Ectodermal cell (in vitro differentiated cells): Measurements from ENCODE around the gene PPP6C.

Source experiments
- H3K27ac ChIP-seq: 2 replicates; pipeline ENCODE4 v1.7.0; 2013; ENCODE audit warnings: mild to moderate bottlenecking, low read depth, low read length; ENCODE audit not compliant: insufficient read depth, poor library complexity, severe bottlenecking
- H3K27me3 ChIP-seq: 2 replicates; pipeline ENCODE4 v1.7.0; 2013; ENCODE audit warnings: mild to moderate bottlenecking, low read length; ENCODE audit not compliant: insufficient read depth, control insufficient read depth, poor library complexity, severe bottlenecking
- H3K36me3 ChIP-seq: one replicate; pipeline ENCODE4 v1.7.0; 2013; ENCODE audit warnings: low read length; ENCODE audit not compliant: control insufficient read depth, insufficient read depth
- H3K4me1 ChIP-seq: one replicate; pipeline ENCODE4 v1.7.0; 2013; ENCODE audit warnings: low read length; ENCODE audit not compliant: control insufficient read depth, insufficient read depth
- H3K4me3 ChIP-seq: 2 replicates; pipeline ENCODE4 v1.7.0; 2013; ENCODE audit warnings: low read depth, low read length, control low read depth; ENCODE audit not compliant: insufficient read depth
- H3K9me3 ChIP-seq: 2 replicates; pipeline ENCODE4 v1.7.0; 2013; ENCODE audit warnings: mild to moderate bottlenecking, low read length, moderate library complexity; ENCODE audit not compliant: control insufficient read depth
- WGBS, 2 experiments: methylation state at CpG; one replicate each; pipeline ENCODE4 v1.1.7; 2013; ENCODE audit warnings: missing lambda C conversion rate in 2 of 2; 5-methylcytosine and 5-hydroxymethylcytosine counted together

Gene PPP6C

DNA sequence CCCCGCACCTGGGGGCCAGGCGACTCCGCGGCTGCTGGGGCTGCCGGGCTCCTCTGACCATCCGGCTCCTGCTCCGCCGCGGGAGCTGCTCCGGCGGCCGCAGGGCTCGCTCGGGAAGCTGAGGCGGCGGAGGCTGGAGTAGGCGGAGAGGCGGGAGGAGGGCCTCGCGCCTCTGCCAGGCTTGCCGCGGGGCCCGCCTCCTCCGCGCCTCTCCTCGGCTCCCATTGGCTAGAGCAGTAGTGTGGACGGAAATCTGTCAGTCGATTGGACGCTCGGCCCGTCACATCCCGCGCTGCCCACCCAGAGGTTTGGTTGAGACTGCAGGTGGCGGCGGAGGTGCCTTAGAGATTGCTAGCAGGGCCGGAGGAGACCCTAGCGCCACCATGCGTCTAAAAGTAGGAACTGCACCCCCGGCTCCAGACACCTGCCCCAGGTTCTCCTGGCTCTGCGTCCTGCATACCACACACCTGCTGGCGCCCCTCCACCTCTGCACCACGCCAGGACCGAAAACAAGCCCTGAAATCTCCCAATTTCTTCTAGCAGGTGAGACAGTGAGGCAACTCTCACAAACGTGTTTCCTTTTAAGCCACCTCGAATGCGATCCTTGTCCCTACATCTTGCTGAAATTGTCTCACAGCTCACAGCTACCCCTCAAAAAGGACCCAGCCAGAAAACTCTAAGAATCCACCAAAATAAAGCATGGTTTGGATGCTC is 46.1 kb downstream of the PPP6C start, which contains the start of gene SCAI:
Gene SCAI (minus strand): TSS at position 152 of the 714 bp plus-strand sequence. CDS start 91 bp downstream, at position 61.
- no peaks in the 10 kb centered on the region for H3K36me3 ChIP-seq
- no peaks in the 10 kb centered on the region for H3K9me3 ChIP-seq
- no peaks in the 10 kb centered on the region for H3K4me1 ChIP-seq
- H3K4me3 ChIP-seq = peak within 1 kb of the TSS; percentile 65
- H3K27me3 ChIP-seq = no peaks in the 10 kb centered on the region
- peak within 1 kb of the TSS; percentile 32 for H3K27ac ChIP-seq
- WGBS, 2 experiments = 1% methylated on average over 46 of the region's 46 CpGs

DNA sequence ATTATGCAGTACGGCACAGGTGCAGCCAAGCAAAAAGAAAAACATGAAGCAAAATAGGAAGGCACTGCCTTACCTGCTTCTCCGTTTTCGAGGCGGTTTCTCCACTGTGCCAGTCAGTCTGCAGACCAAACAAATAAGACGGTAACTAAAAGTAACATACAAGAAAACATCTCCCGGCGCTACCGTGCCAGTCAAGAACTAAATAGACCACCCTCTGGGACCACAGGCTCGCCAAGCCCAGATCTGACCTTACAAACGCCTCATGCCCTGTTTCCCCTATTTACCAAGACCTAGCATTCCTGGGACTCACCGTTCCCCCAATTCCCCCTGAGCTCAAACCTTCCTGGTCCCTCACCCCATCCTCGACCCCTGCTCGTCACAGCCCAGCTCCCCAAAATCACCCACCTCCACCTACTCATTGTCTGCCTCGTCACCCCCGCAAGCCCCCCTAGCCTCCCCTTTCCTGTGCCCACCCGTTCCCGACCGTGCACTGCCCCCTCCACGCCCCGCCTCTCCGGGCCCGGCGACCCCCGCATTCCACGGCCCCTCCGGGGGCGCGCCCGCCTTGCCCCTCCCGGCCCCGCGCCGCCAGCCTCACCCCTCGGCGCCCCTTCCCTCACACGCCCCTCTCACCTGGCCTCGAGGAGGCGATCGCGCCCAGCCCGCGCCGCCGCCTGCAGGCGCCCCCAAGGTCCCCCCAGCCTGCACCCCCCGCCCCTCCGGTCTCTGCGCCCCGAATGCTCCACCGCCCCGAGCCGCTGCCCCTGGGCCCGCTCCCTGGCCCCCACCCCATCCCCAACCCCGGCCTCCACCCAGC is 46.8 kb downstream of the PPP6C start:
- Histone ChIP-seq H3K27ac (peak overlapping the region; percentile 32), H3K9me3 (no peaks in the 10 kb centered on the region), H3K36me3 (no peaks in the 10 kb centered on the region), H3K4me1 (no peaks in the 10 kb centered on the region), H3K27me3 (no peaks in the 10 kb centered on the region), H3K4me3 (peak overlapping the region; percentile 65)
- 2 to 3% methylated on average over 53 to 54 of the region's 54 CpGs for WGBS, 2 experiments

DNA sequence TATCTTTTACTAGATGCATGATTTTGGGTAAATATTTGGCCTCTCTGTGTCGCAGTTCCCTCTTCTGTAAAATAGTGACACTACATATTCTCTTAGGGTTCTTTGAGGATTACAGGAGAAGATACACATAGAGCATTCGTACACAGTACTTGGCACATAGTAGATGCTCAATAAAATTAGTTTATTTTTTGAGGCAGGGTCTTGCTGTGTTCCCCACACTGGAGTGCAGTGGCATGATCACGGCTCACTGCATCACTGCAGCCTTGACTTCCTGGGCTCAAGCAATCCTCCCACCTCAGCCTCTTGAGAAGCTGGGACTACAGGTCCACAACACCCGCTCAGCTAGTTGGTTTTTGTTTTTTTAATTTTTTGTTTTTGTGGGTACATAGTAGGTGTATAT is 47.9 kb downstream of the PPP6C start:
- 93 to 97% methylated on average over 4 of the region's 4 CpGs for WGBS, 2 experiments
- no peaks in the 10 kb centered on the region for H3K36me3 ChIP-seq
- H3K9me3 ChIP-seq = no peaks in the 10 kb centered on the region
- no peaks in the 10 kb centered on the region for H3K27me3 ChIP-seq
- no peak overlapping the region for H3K27ac ChIP-seq
- H3K4me3 ChIP-seq = no peak overlapping the region
- H3K4me1 ChIP-seq = no peaks in the 10 kb centered on the region

DNA sequence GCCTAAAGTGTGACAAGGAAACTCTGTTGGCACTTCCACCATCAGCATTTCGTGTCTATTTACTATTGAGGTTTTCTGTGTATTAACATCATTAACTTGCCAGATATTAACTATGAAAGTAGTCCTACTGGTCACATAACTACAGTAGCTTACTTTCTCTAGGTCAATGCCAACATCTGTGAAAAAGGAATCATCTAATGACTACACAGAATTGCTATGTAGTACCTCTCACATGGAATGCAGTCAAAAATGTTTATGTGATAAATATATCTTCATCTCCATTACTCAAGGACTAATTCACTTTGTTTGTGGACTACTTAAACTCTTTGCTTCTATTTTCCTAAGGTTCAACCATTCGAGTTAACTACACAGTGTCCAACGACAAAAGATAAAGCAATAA is 48.4 kb downstream of the PPP6C start:
- 93 to 100% methylated on average over 2 to 3 of the region's 3 CpGs for WGBS, 2 experiments
- no peaks in the 10 kb centered on the region for H3K9me3 ChIP-seq
- H3K4me3 ChIP-seq = no peak overlapping the region
- H3K36me3 ChIP-seq = no peaks in the 10 kb centered on the region
- H3K27me3 ChIP-seq = no peaks in the 10 kb centered on the region
- H3K4me1 ChIP-seq = no peaks in the 10 kb centered on the region
- H3K27ac ChIP-seq = no peak overlapping the region

DNA sequence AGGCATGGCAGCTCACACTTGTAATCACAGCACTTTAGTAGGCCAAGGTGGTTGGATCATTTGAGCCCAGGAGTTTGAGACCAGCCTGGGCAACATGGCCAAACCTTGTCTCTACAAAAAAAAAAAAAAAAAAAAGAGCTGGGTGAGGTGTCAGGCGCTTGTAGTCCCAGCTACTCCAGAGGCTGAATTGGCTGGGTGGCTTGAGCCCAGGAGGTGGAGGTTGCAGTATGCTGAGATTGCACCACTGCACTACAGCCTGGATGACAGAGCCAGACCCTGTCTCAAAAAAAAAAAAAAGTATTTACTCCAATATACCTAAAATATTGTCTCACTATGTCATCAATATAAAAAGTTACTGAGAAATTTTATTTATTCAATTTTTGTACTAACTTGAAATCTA is 49.0 kb downstream of the PPP6C start:
- H3K4me3 ChIP-seq = no peak overlapping the region
- WGBS, 2 experiments = 91 to 100% methylated on average over 1 of the region's 1 CpG
- no peaks in the 10 kb centered on the region for H3K27me3 ChIP-seq
- no peaks in the 10 kb centered on the region for H3K4me1 ChIP-seq
- H3K27ac ChIP-seq = no peak overlapping the region
- no peaks in the 10 kb centered on the region for H3K36me3 ChIP-seq
- no peaks in the 10 kb centered on the region for H3K9me3 ChIP-seq

DNA sequence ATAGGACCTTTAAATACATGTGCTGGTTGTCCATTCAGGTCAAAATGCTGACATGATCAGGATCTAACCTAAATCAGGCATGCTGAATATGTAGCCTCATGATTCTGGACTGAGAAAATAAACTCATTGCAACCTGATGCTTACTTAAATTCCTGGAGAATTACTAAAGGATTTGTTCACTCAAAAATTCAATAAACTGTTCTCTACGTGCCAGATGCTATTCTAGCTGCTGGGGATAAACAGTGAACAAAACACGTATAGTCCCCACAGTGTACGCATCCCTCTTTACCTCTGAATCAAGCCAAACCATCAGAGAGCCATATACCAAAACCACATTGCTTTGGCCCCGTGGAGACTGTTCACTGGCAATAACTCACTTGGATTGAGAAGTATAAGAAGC is 52.4 kb downstream of the PPP6C start:
- H3K4me1 ChIP-seq = no peaks in the 10 kb centered on the region
- H3K9me3 ChIP-seq = no peaks in the 10 kb centered on the region
- WGBS, 2 experiments = 92 to 97% methylated on average over 3 to 4 of the region's 4 CpGs
- no peaks in the 10 kb centered on the region for H3K36me3 ChIP-seq
- no peaks in the 10 kb centered on the region for H3K27me3 ChIP-seq
- peak overlapping the region; percentile 26 for H3K27ac ChIP-seq
- H3K4me3 ChIP-seq = no peak overlapping the region

DNA sequence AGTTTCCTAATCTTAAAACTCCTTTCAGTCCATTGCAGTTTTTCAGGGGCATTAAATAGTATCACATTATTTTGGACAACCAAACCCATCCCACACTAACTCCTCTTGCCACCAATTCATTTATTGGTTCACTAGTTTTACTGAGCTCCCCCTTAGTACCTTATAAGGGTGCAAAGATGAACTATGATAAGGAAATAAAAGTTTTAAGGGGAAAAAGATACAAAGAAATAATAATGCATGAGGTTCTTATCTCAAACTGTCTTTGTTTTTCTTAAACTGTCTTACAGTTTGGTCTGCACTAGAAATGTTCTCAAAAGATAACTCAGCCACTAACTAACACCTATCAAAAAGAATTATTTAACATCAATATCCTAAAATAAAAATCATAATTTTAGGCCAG is 54.6 kb downstream of the PPP6C start:
- Histone ChIP-seq H3K4me3 (no peak overlapping the region), H3K27ac (no peak overlapping the region), H3K36me3 (no peaks in the 10 kb centered on the region)

DNA sequence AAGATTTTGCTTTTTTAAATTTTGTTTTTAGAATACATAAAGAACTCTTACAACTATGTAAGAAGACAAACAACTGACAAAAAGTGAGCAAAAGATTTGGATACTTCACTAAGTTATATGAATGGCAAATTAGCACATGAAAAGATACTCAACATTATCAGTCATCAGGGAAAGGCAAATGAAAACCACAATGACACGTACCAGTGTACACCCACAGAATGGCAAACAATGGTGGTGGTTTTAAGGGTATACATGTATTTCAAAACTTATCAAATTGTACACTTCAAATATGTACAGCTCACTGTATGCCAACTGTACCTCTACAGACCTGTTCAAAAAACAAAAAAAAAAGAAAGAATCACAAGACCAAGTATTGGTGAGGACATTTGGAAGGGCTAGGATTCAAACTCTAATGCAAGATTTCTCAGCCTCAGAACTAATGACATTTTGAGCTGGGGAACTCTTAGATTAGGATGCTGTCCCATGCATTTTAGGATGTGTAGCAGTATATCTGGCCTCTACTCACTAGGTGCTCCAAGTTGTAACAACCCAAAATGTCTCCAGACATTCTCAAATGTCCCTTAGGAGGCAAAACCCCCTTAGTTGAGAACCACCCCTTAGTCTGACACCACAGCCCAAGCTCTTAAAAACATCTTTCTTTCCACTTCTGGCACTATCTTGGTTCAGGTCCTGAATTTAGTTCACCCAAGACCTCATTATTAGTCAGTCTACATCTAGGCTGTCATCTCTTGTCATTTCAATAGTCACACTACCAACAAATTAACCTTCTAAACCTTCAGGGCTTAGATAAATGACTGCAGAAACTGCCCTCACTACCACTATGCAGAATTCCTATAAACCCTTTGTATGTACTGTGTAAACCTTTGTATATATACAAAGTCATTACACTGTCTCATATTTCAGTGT is 55.9 kb downstream of the PPP6C start:
- WGBS, 2 experiments = 100% methylated on average over 1 of the region's 1 CpG; no CpG with 5 or more reads in 1 of the 2 experiments
- Histone ChIP-seq H3K27me3 (no peaks in the 10 kb centered on the region), H3K36me3 (no peaks in the 10 kb centered on the region), H3K9me3 (no peaks in the 10 kb centered on the region), H3K4me1 (no peaks in the 10 kb centered on the region), H3K27ac (no peak overlapping the region), H3K4me3 (no peak overlapping the region)

More for the DNA sequence above, 54.6 kb downstream of the PPP6C start:
- Histone ChIP-seq H3K27me3 (no peaks in the 10 kb centered on the region), H3K9me3 (no peaks in the 10 kb centered on the region), H3K4me1 (no peaks in the 10 kb centered on the region)

DNA sequence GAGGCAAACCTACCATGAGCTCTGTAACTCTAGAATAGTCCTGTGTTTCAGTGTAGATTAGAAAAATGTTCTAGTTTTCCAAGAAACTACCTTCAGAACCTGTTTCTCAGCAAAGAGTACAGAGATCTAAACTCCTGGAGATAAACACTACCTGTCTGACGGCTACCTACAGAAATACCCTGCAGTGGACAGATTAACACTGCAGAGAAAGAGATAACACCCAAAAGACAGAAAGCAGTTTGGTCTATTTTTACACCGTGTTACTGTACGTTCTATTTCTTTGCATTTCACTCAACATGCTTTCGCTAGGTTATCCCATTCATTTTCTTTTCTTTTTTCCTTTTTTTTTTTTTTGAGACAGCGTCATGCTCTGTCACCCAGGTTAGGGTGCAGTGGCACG is 57.8 kb downstream of the PPP6C start:
- no peaks in the 10 kb centered on the region for H3K27me3 ChIP-seq
- H3K27ac ChIP-seq = no peak overlapping the region
- H3K36me3 ChIP-seq = no peaks in the 10 kb centered on the region
- 94 to 96% methylated on average over 6 of the region's 6 CpGs for WGBS, 2 experiments
- no peak overlapping the region for H3K4me3 ChIP-seq
- H3K4me1 ChIP-seq = no peaks in the 10 kb centered on the region
- no peaks in the 10 kb centered on the region for H3K9me3 ChIP-seq
